CD1c-positive myeloid dendritic cell (primary cell): ENCODE measurements around the gene CLCN5.
"Not testable (repeated sequence)": the region's sequence is repeated elsewhere in the genome, so short reads cannot be mapped to it uniquely, and the experiment has no call there.

Experiments
- DNase-seq: peaks from one replicate; pipeline ENCODE4 v3.0.0-alpha.2; 2016; ENCODE audit errors: extremely low spot score

The CLCN5 gene

GRCh38 chrX:49995795-49996455 is 73.5 kb downstream of the CLCN5 start:
- no peak for DNase-seq

GRCh38 chrX:49996474-49996873 is 74.1 kb downstream of the CLCN5 start:
- DNase-seq: no peak

- DNase-seq: no peak
Measured at GRCh38 chrX:49999087-49999486, 76.7 kb downstream of the CLCN5 start.

GRCh38 chrX:50000937-50001542 is 78.6 kb downstream of the CLCN5 start:
- no peak for DNase-seq

GRCh38 chrX:50002067-50002714 is 79.8 kb downstream of the CLCN5 start:
- peak; percentile 39 for DNase-seq

GRCh38 chrX:50003467-50003866 is 81.1 kb downstream of the CLCN5 start:
- DNase-seq: no peak

GRCh38 chrX:50003927-50004326 is 81.5 kb downstream of the CLCN5 start:
- no peak for DNase-seq

GRCh38 chrX:50025591-50025990 is 103.2 kb downstream of the CLCN5 start:
- DNase-seq: not testable (repeated sequence)

- no peak for DNase-seq
Measured at GRCh38 chrX:50035126-50035525, 112.7 kb downstream of the CLCN5 start.

GRCh38 chrX:50036426-50036825 is 114.0 kb downstream of the CLCN5 start:
- DNase-seq: no peak

- DNase-seq: no peak
Measured at GRCh38 chrX:50045823-50046222, 123.4 kb downstream of the CLCN5 start.

GRCh38 chrX:50049228-50049627 is 126.8 kb downstream of the CLCN5 start:
- DNase-seq: no peak

- DNase-seq: no peak
Measured at GRCh38 chrX:50054147-50054546, 131.8 kb downstream of the CLCN5 start.

GRCh38 chrX:50066318-50066937 is 144.0 kb downstream of the CLCN5 start:
- DNase-seq: no peak

- DNase-seq: no peak
Measured at GRCh38 chrX:50067435-50068284, 145.3 kb downstream of the CLCN5 start.

GRCh38 chrX:50068285-50068563 is 145.8 kb downstream of the CLCN5 start:
- DNase-seq: no peak

GRCh38 chrX:50068893-50069292 is 146.5 kb downstream of the CLCN5 start:
- no peak for DNase-seq

- DNase-seq: no peak
Measured at GRCh38 chrX:50071494-50071893, 149.1 kb downstream of the CLCN5 start.

- DNase-seq: peak; percentile 6
Measured at GRCh38 chrX:50072110-50072509, 149.7 kb downstream of the CLCN5 start.

- DNase-seq: no peak
Measured at GRCh38 chrX:50073601-50074000, 151.2 kb downstream of the CLCN5 start.

GRCh38 chrX:50075630-50076339 is 153.4 kb downstream of the CLCN5 start:
- peak; percentile 62 for DNase-seq
